Measurements from ENCODE around the gene MEX3B. TPM values are rescaled to one million over a fixed set of nuclear protein-coding genes. Genes with fewer than 3 reads are reported as not detected.

The MEX3B gene
- total RNA-seq, 4 donors from 2014 or later: 0.26 to 27.7 (median 1.5) TPM

DNA sequence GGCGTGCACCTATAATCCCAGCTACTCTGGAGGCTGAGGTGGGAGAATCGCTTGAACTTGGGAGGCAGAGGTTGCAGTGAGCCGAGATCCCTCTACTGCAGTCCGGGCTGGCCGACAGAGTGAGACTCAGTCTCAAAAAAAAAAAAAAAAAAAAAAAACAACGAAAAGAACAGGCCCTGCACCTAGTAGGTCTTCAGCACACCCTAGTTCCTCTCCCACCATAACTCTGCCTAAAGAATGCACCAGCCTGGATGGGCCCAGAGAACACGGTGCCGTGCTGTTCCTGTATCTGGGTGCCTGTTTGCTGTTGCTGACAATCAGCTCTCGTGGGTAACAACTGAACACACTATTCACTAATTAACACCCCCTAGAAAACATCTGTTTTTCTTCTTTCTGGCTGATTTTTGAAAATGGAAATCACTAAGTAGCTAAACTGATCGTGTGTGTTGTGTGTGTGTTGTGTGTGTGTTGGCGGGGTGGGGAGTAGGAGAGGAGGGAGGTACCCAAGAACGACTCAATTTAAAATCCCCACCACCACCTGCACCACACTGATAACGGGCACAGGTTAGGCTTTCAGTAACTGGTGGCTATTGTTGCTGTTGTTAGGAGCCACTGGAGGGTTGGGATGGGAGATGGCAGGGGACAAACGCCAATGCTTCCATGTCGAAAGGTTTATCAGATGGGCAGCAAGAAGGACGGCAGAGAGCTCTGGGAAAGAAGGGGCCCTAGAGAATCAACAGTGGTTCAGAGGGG, 40.6 kb upstream of the MEX3B start:
- no peak for TF ChIP-seq POLR2A (IDR thresholded peaks at IDR 0.05)
- TF ChIP-seq, protein P1, sequence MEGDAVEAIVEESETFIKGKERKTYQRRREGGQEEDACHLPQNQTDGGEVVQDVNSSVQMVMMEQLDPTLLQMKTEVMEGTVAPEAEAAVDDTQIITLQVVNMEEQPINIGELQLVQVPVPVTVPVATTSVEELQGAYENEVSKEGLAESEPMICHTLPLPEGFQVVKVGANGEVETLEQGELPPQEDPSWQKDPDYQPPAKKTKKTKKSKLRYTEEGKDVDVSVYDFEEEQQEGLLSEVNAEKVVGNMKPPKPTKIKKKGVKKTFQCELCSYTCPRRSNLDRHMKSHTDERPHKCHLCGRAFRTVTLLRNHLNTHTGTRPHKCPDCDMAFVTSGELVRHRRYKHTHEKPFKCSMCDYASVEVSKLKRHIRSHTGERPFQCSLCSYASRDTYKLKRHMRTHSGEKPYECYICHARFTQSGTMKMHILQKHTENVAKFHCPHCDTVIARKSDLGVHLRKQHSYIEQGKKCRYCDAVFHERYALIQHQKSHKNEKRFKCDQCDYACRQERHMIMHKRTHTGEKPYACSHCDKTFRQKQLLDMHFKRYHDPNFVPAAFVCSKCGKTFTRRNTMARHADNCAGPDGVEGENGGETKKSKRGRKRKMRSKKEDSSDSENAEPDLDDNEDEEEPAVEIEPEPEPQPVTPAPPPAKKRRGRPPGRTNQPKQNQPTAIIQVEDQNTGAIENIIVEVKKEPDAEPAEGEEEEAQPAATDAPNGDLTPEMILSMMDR (IDR thresholded peaks at IDR 0.05): no peak
- Histone ChIP-seq H3K36me3 (no peaks in the 10 kb centered on the region), H3K9me3 (no peaks in the 10 kb centered on the region), H3K27ac (no peak overlapping the region), H3K4me3 (no peak overlapping the region), H3K27me3 (no peaks in the 10 kb centered on the region), H3K4me1 (no peaks in the 10 kb centered on the region)
- no peak for DNase-seq
- intact Hi-C loops (cut with DNase I; ENCODE audit: low total_unique reads): no loop called here

DNA sequence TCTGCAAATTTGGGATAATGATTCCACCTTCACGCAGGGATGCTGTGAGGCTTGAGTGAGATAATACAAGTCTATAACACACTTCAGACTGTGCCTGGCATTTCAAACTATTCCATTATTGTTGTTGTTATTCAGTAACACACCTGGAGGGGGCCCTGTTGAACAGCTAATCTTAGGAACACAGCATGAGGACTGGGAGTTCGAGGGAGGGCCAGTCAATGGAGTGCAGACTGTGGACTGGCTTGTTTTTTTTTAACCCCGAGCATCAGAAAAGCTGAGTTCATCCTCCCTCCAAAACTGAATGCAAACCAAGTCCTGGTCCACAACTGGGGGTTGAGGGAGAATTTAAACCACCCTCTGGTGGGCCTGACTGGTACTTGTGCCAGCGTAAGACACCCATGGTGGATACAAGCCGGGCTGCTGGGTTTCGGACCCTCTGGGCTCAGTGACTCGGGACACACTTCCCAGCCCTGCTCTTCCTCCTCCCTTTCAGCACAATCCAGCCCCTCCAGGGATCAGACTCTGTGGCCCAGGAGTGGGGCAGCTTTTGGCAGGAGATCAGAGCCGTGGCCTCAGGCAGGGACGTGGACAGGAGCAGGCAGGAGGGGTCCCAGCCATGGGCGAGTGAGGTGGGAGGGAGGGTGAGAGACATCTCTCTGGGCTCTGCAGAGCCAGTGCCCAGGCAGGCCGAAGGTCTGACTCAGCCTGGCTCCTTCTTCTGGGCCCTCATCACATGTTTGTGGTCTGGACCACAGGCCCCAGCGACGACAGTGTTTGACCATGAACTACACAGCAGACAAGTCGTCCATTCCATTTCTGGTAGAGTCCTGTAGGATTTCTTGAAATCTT, 36.3 kb upstream of the MEX3B start:
- Histone ChIP-seq H3K27ac (no peak overlapping the region), H3K9me3 (no peaks in the 10 kb centered on the region), H3K4me1 (no peaks in the 10 kb centered on the region), H3K4me3 (no peak overlapping the region), H3K27me3 (no peaks in the 10 kb centered on the region), H3K36me3 (no peaks in the 10 kb centered on the region)
- TF ChIP-seq, protein P1 (IDR thresholded peaks at IDR 0.05): no peak
- TF ChIP-seq POLR2A (IDR thresholded peaks at IDR 0.05): no peak
- DNase-seq: no peak
- intact Hi-C loops (cut with DNase I; ENCODE audit: low total_unique reads): no loop called here

DNA sequence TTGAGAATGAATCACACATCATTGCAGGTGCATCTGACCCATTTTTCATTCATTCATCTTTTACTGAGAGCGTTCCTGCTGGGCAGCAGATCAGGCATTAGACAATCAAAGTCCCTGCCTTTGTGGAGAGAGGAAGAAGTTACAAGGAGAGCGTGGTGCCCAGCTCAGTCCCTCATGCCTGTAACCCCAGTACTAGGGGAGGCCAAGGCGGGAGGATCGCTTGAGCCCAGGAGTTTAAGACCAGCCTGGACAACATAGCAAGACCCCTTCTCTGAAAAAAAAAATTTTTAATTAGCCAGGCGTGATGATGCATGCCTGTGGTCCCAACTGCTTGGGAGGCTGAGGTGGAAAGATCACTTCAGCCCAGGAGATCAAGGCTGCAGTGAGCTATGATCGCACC, 35.0 kb upstream of the MEX3B start:
- intact Hi-C loops (cut with DNase I; ENCODE audit: low total_unique reads): no loop called here
- H3K4me1 ChIP-seq: no peaks in the 10 kb centered on the region
- no peak overlapping the region for H3K27ac ChIP-seq
- H3K36me3 ChIP-seq: no peaks in the 10 kb centered on the region
- no peaks in the 10 kb centered on the region for H3K9me3 ChIP-seq
- no peaks in the 10 kb centered on the region for H3K27me3 ChIP-seq
- DNase-seq: no peak
- no peak overlapping the region for H3K4me3 ChIP-seq
- TF ChIP-seq, protein P1 (IDR thresholded peaks at IDR 0.05): no peak
- no peak for TF ChIP-seq POLR2A (IDR thresholded peaks at IDR 0.05)

DNA sequence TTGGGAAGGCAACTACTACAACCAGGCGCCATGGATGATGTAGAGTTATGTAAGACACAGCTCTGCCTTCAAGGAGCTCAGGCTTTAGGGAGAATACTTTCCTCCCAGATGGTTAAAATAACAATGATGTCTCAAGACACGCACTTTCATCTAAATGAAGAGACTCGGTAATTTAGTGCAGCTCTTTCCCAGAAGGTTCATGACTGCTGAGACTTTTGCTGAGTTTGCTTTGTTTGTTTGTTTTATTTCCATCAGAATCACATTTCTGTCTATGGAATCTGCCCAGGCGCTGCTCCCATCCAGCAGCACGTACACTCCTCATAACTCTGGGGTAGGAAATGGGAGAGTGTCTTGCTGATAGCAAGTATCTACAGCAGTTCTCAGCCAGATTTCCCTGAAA, 33.9 kb upstream of the MEX3B start:
- H3K27me3 ChIP-seq: no peaks in the 10 kb centered on the region
- intact Hi-C loops (cut with DNase I; ENCODE audit: low total_unique reads): no loop called here
- DNase-seq: no peak

More for the DNA sequence above, 33.9 kb upstream of the MEX3B start:
- Histone ChIP-seq H3K36me3 (no peaks in the 10 kb centered on the region), H3K4me1 (no peaks in the 10 kb centered on the region), H3K9me3 (no peaks in the 10 kb centered on the region), H3K4me3 (no peak overlapping the region), H3K27ac (no peak overlapping the region)
- TF ChIP-seq POLR2A (IDR thresholded peaks at IDR 0.05): no peak
- TF ChIP-seq, protein P1 (IDR thresholded peaks at IDR 0.05): no peak
